ENCODE results near the gene RAB31.

RAB31 gene

GRCh38 chr18:9715978-9716774, 8.1 kb downstream of the RAB31 start:
- DNase-seq: no peak
- Mint-ChIP-seq H3K9me3 (no peaks in the 10 kb centered on the region), H3K27ac (no peak overlapping the region), H3K4me1 (peaks cover 13% of the 10 kb centered on the region), H3K4me3 (no peak overlapping the region), H3K27me3 (peaks cover 77% of the 10 kb centered on the region)
- ATAC-seq: no peak

GRCh38 chr18:9716780-9717563, 8.9 kb downstream of the RAB31 start:
- peaks cover 5% of the 10 kb centered on the region for H3K4me1 Mint-ChIP-seq
- DNase-seq (no peak), ATAC-seq (no peak)
- H3K27ac Mint-ChIP-seq: no peak overlapping the region
- no peak overlapping the region for H3K4me3 Mint-ChIP-seq
- H3K27me3 Mint-ChIP-seq: peaks cover 77% of the 10 kb centered on the region
- H3K9me3 Mint-ChIP-seq: no peaks in the 10 kb centered on the region

- H3K27ac Mint-ChIP-seq: peak overlapping the region in 1 of 2 donors; percentile 19
- H3K27me3 Mint-ChIP-seq: peaks cover 56% of the 10 kb centered on the region
- ATAC-seq (no peak), DNase-seq (no peak)
- H3K9me3 Mint-ChIP-seq: no peaks in the 10 kb centered on the region
- no peaks in the 10 kb centered on the region for H3K4me1 Mint-ChIP-seq
- H3K4me3 Mint-ChIP-seq: no peak overlapping the region
These were observed 11.4 kb downstream of the RAB31 start for GRCh38 chr18:9719421-9719981.

DNA sequence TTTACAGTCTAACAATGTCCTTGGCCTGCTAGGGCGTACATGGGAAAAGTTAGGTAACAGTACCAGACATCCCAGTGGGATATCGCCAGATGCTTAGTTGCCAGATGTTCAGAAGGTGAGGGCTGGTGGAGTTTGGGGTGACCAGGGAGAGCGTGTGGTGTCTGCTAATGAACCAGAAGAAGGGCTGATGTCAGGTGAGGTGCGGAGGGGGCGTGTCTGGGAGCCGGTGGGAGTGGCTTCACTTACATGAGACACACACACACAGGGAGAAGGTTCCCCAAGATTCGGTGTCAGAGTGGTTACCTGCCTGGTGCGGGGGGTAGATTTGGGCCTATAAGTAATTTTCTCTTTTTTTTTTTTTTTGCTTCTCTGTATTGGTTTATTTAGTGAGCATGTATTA, 12.2 kb downstream of the RAB31 start:
- ATAC-seq: no peak
- Mint-ChIP-seq H3K27me3 (peaks cover 48% of the 10 kb centered on the region), H3K4me3 (no peak overlapping the region), H3K27ac (no peak overlapping the region), H3K9me3 (no peaks in the 10 kb centered on the region), H3K4me1 (no peaks in the 10 kb centered on the region)
- DNase-seq: no peak

DNA sequence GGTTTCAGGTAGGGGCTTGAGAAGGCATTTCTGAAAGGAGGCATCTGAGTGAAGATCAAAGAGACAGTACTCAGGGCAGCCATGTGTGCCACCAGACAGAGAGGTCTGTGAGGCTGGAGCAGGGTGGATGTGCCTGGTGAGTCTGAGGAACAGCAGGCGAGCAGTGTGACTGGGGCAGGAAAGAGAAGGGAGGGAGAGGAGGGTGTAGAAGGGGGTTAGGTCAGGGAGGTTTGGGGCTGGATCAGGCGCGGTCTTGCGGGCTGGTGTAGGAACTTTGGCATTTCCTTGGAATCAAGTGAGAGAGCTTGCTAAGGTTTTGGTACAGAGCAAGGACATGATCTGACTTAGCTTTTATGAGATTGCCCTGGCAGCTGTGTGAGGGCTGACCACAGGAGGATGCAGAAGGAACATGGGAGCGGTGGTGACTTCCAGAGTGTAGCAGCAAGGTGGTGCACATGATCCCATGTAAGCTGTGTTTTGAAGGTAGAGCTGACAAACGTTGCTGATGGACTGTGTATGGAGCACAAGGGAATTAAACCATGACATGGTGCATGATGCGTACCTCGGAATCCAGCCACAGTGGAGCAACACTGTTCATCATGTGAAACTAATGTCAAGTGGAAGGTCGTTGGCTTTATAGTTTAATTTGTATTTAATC, 13.9 kb downstream of the RAB31 start:
- Mint-ChIP-seq H3K4me1 (no peaks in the 10 kb centered on the region), H3K27me3 (peaks cover 31% of the 10 kb centered on the region), H3K27ac (no peak overlapping the region), H3K9me3 (no peaks in the 10 kb centered on the region), H3K4me3 (no peak overlapping the region)
- DNase-seq: no peak
- no peak for ATAC-seq

GRCh38 chr18:9722691-9723090, 14.6 kb downstream of the RAB31 start:
- ATAC-seq: peak; percentile 56
- H3K27me3 Mint-ChIP-seq: peaks cover 24% of the 10 kb centered on the region

DNA sequence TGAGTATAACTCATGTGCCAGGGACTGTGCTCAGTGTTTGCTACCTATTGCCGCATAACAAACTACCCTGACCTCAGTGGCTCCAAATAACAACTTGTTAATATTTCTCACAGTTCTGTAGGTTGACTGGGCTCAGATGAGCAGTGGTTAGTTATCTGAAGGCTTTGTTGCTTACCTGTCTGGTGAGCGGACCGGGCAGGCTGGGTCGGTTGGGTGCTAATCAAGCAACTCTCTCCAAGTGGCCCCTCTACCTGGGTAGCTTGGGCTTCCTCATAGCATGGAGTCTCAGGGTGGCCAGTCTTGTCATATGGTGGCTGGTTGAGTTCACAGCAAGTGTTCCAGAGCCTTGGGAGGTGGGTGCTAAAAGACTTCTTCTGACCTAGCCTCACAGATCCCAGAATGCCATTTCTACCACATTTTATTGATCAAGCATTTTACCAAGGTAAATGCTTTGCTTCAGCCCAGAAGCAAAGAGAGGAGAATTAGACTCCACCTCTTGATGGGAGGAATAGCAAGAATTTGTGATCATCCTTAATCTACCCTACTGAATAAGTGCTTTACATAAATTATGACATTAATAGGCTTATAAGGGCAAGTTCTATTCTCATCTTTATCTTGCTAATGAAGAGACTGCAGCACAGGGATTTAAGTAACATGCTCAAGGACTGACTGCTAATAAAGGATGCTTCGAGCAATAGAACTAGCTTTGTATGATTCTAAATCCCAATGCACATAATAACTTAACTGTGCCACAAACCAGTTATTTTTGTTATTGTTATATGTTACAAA, 16.9 kb downstream of the RAB31 start:
- Mint-ChIP-seq H3K4me1 (no peaks in the 10 kb centered on the region), H3K4me3 (no peak overlapping the region), H3K27me3 (peaks cover 21% of the 10 kb centered on the region), H3K27ac (no peak overlapping the region), H3K9me3 (no peaks in the 10 kb centered on the region)
- ATAC-seq (no peak), DNase-seq (no peak)

More at GRCh38 chr18:9722691-9723090, 14.6 kb downstream of the RAB31 start:
- no peak for DNase-seq
- Mint-ChIP-seq H3K9me3 (no peaks in the 10 kb centered on the region), H3K27ac (no peak overlapping the region), H3K4me1 (no peaks in the 10 kb centered on the region), H3K4me3 (no peak overlapping the region)

GRCh38 chr18:9726175-9726574, 18.1 kb downstream of the RAB31 start:
- no peaks in the 10 kb centered on the region for H3K4me1 Mint-ChIP-seq
- DNase-seq (no peak), ATAC-seq (no peak)
- no peak overlapping the region for H3K4me3 Mint-ChIP-seq
- peaks cover 22% of the 10 kb centered on the region for H3K27me3 Mint-ChIP-seq
- no peaks in the 10 kb centered on the region for H3K9me3 Mint-ChIP-seq
- no peak overlapping the region for H3K27ac Mint-ChIP-seq

GRCh38 chr18:9726936-9727335, 18.8 kb downstream of the RAB31 start:
- H3K27me3 Mint-ChIP-seq: peaks cover 22% of the 10 kb centered on the region
- no peaks in the 10 kb centered on the region for H3K9me3 Mint-ChIP-seq
- DNase-seq: no peak
- no peak for ATAC-seq
- H3K27ac Mint-ChIP-seq: no peak overlapping the region
- H3K4me3 Mint-ChIP-seq: no peak overlapping the region
- no peaks in the 10 kb centered on the region for H3K4me1 Mint-ChIP-seq

GRCh38 chr18:9730786-9731185, 22.7 kb downstream of the RAB31 start:
- Mint-ChIP-seq H3K4me1 (peaks cover 15% of the 10 kb centered on the region), H3K27ac (no peak overlapping the region), H3K4me3 (no peak overlapping the region), H3K9me3 (no peaks in the 10 kb centered on the region), H3K27me3 (peaks cover 51% of the 10 kb centered on the region)
- DNase-seq (no peak), ATAC-seq (no peak)

DNA sequence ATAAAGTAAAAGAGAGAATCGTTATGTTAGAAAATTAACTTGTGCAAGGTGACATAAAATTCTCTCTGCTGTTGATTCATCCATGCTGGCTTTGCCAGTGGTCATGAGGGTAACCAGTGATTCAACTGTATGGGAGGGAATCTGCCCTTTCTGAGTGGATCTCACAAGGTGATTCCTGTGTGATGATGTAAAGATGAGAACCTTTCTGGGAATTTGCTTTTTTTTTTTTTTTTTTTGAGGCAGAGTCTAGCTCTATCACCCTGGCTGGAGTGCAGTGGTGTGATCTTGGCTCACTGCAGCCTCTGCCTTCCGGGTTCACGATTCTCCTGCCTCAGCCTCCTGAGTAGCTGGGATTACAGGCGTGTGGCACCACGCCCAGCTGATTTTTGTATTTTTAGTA, 23.3 kb downstream of the RAB31 start:
- ATAC-seq: no peak
- H3K4me1 Mint-ChIP-seq: peaks cover 15% of the 10 kb centered on the region
- H3K4me3 Mint-ChIP-seq: no peak overlapping the region
- H3K9me3 Mint-ChIP-seq: no peaks in the 10 kb centered on the region
- no peak overlapping the region for H3K27ac Mint-ChIP-seq
- peaks cover 51% of the 10 kb centered on the region for H3K27me3 Mint-ChIP-seq
- DNase-seq: no peak

DNA sequence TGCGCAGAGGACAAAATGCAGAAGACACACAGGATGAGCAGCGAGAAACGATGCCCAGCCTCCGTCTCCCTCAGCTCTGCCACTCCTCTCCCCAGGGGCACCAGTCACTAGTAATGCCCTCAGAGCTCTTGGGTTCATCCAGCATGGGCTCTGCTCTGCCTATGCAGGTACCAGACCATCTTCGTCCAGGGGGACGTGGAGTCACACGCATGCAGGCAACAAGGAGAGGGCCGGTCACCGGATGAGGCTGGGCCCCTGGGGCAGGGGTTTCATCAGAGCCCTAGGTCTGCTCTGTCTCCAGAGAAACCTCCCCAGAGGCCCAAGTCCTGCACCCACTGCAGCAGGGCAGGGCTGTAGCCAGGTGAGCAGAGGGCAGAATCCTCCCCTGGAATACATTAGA, 23.9 kb downstream of the RAB31 start:
- peaks cover 15% of the 10 kb centered on the region for H3K4me1 Mint-ChIP-seq
- no peak overlapping the region for H3K4me3 Mint-ChIP-seq
- ATAC-seq: no peak
- H3K27ac Mint-ChIP-seq: no peak overlapping the region
- DNase-seq: no peak
- no peaks in the 10 kb centered on the region for H3K9me3 Mint-ChIP-seq
- peaks cover 51% of the 10 kb centered on the region for H3K27me3 Mint-ChIP-seq

DNA sequence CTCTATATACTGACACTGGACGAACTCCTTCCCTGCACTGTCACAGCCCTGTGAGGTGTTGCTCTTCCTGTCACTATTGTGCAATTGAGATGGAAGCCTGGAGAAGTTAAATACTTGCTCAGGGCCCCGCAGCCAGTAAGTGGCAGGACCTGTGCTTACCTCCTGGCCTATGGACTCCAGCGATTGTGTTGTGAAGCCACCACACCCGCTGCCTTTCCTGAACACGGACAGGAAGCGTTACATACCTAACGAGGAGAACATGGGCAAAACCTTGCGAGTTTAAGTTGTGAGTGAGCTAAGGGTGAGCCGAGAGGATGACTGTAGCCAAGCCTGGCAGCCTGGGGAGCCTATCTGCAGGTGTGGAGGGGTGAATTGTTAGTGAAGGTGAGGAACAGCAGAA, 26.1 kb downstream of the RAB31 start:
- peaks cover 15% of the 10 kb centered on the region for H3K4me1 Mint-ChIP-seq
- ATAC-seq (no peak), DNase-seq (no peak)
- peaks cover 51% of the 10 kb centered on the region for H3K27me3 Mint-ChIP-seq
- H3K27ac Mint-ChIP-seq: no peak overlapping the region
- H3K9me3 Mint-ChIP-seq: no peaks in the 10 kb centered on the region
- H3K4me3 Mint-ChIP-seq: peak overlapping the region in 1 of 2 donors; percentile 58

DNA sequence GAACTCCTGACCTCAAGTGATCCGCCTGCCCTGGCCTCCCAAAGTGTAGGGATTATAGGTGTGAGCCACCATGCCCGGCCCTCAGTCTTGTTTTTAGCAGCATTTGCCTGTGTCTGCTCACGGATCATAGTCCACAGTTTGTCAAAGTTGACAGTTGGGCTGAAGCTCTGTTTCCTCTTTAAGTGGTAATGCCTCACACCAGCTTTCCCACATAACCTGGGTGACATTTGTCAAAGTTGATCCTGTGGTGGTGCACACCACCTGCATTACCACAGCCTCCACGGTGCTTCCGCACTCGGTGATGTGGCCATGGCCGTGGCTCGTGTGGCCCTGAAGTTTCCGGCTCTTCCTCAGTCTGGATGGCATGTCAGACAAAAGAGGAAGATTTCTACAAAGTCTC, 27.1 kb downstream of the RAB31 start:
- Mint-ChIP-seq H3K4me3 (peak overlapping the region in 1 of 2 donors; percentile 26), H3K9me3 (no peaks in the 10 kb centered on the region), H3K27ac (no peak overlapping the region), H3K27me3 (peaks cover 50% of the 10 kb centered on the region), H3K4me1 (peaks cover 15% of the 10 kb centered on the region)
- peak in 1 of 2 donors; percentile 23 for DNase-seq
- ATAC-seq: peak; percentile 66

GRCh38 chr18:9735879-9736278, 27.8 kb downstream of the RAB31 start:
- Mint-ChIP-seq H3K27me3 (peaks cover 44% of the 10 kb centered on the region), H3K4me1 (peaks cover 15% of the 10 kb centered on the region), H3K4me3 (no peak overlapping the region), H3K27ac (no peak overlapping the region), H3K9me3 (no peaks in the 10 kb centered on the region)
- ATAC-seq (no peak), DNase-seq (no peak)

Measured in stimulated activated naive CD8-positive, alpha-beta T cell treated with anti-CD3 and anti-CD28 coated beads, Interleukin-15, amount 100 ng/mL, for 72 hours (primary cell).